Muscle layer of colon (tissue), 2 donors: ENCODE results near the gene KLHL14.

Experiments used
- H3K27ac ChIP-seq: one replicate; pipeline ENCODE4 v1.7.0; 2013; ENCODE audit warnings: low read depth, mild to moderate bottlenecking, low read length, moderate library complexity
- H3K27me3 ChIP-seq, 2 donors: one replicate each; pipeline ENCODE4 v1.7.0; 2013; ENCODE audit warnings: low read length in 2 of 2, mild to moderate bottlenecking in 2 of 2; ENCODE audit not compliant: insufficient read depth in 2 of 2, control insufficient read depth in 1 of 2
- H3K36me3 ChIP-seq: one replicate; pipeline ENCODE4 v1.7.0; 2013; ENCODE audit warnings: mild to moderate bottlenecking, low read length; ENCODE audit not compliant: insufficient read depth
- H3K4me1 ChIP-seq: one replicate; pipeline ENCODE4 v1.7.0; 2013; ENCODE audit warnings: mild to moderate bottlenecking, low read length; ENCODE audit not compliant: insufficient read depth
- H3K4me3 ChIP-seq, 2 donors: one replicate each; pipeline ENCODE4 v1.7.0; 2013; ENCODE audit warnings: low read length in 2 of 2, low read depth in 1 of 2, mild to moderate bottlenecking in 1 of 2, moderate library complexity in 1 of 2
- H3K9ac ChIP-seq: one replicate; pipeline ENCODE4 v1.7.0; 2013; ENCODE audit warnings: low read length
- H3K9me3 ChIP-seq: one replicate; pipeline ENCODE4 v1.7.0; 2013; ENCODE audit warnings: mild to moderate bottlenecking, low read length
- donor health status: abdominal sarcoma.
- donor health status: Adenocarcinoma of cecum.

Gene KLHL14

DNA sequence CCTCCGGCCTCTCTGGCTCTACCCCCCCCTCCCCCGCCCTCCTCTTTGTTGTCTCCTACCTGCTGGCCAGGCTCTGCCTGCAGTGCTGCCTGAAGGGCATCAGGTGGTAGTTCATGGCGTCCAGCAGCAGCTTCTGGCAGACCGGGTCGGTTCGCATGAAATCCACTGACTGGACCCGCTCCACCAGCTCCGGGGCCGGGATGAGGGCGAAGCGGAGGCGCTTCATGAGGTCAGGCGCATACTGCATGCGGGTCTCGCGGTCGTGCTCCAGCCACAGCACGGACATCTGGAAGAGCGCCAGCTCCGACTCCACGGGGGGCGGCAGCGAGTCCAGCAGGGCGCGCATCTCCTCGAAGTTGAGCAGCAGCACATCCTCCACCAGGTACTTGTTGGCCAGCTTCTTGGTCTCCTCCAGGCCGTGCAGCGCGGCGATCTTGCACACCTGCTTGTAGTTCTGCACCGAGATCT, 3.2 kb downstream of the KLHL14 start:
- Histone ChIP-seq H3K9ac (no peak overlapping the region), H3K4me1 (peaks cover 15% of the 10 kb centered on the region), H3K36me3 (no peaks in the 10 kb centered on the region), H3K9me3 (no peaks in the 10 kb centered on the region), H3K27ac (no peak overlapping the region), H3K4me3 (peak overlapping the region in 1 of 2 donors; percentile 27), H3K27me3 (peaks cover 5 to 31% of the 10 kb centered on the region in 2 donors)

DNA sequence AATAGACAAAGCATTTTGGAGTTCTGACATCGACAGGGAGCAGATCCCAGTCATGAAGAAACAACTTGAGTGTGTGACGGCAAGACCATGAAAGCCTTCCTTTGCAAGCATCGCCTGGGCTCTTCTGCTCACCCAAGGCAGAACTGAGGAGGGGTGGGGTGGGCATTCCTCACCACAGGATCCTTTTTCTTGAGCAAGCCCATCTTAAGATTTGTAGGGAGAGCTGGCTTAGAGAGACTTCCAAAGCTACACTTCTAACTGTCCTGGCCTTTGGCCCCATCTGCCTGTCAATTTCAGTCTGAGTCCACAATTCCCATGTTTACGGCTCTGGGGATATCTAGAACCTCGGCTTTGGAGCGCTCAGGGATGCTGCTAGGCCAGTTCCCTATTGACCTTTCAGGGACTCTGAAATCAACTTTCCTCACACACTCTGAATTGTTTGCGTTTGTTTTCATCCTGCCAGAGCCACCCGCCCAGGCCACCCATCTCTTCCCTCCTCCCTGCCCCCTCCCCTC, 3.7 kb downstream of the KLHL14 start:
- no peaks in the 10 kb centered on the region for H3K9me3 ChIP-seq
- H3K9ac ChIP-seq: no peak overlapping the region
- H3K4me3 ChIP-seq: no peak overlapping the region
- H3K4me1 ChIP-seq: peaks cover 15% of the 10 kb centered on the region
- no peak overlapping the region for H3K27ac ChIP-seq
- H3K36me3 ChIP-seq: no peaks in the 10 kb centered on the region
- peaks cover 5 to 31% of the 10 kb centered on the region in 2 donors for H3K27me3 ChIP-seq

DNA sequence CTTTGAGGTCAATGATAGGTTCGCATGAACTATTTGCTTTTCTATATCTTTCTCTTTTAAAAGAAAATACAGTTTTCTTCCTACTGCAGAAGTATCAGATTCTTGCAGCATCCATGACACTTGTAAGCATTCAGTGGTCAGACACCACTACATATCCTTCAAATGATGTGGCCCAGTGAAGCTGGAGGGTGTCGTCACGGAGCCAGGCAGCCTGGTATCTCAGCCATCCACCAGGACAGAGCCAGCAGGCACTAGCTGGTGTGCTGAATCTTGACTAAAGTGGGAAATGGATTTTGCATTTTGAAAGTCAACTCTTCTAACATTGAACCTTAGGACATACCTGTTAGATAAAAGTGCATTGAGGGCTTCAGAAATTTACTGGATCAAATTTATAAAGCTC, 5.4 kb downstream of the KLHL14 start:
- Histone ChIP-seq H3K4me3 (no peak overlapping the region), H3K27me3 (peaks cover 5 to 25% of the 10 kb centered on the region in 2 donors), H3K27ac (no peak overlapping the region), H3K9me3 (no peaks in the 10 kb centered on the region), H3K4me1 (peaks cover 15% of the 10 kb centered on the region), H3K36me3 (no peaks in the 10 kb centered on the region), H3K9ac (no peak overlapping the region)

DNA sequence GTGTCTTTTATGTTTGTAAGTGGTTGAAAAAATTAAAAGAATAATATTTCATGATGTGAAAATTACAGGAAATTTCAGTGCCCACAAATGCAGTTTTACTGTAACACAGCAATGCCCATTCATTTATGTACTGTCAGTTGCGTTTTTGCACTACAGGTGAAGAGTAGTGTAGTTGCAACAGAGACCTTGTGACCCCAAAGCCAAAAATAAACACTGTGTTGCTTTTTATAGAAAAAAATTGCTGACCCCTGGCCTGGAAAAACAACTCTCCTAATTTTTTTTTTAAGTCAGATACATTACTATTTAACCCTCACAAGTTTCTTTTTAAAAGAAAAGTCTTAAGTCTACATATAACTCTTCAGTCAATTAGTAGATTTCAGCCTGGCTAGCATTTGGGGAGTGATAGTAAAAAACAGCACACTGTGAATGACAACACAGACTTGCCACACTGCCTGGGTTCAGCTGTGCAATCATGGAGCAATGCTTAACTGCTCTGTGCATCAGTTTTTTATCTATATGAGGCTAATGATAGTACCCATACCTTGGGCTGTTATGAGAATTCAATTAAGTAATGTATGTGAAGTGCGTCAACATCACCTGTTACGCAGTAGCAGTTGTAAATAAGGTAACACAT, 8.1 kb downstream of the KLHL14 start:
- H3K27me3 ChIP-seq: peaks cover 2 to 3% of the 10 kb centered on the region in 2 donors
- H3K9ac ChIP-seq: no peak overlapping the region
- no peaks in the 10 kb centered on the region for H3K9me3 ChIP-seq

DNA sequence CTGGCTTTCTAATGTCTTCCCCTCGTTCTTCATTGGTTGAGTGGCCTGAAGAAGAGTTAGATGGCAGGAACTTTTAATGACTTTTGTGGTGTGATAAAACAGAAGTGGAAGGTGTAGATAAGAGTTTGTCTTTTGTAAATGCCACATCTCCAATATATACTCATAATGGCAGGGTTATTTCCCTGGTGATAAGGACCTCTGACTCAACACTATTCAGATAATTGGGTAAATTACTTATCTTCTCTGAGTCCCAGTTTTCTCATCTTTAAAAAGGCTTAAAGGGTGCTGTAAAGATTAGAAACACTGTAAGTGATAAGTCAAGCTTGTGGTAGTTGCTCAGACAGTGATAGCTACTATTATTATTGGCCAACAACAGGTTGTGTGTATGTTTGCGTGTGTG, 9.5 kb downstream of the KLHL14 start:
- Histone ChIP-seq H3K27me3 (no peaks in the 10 kb centered on the region), H3K9me3 (no peaks in the 10 kb centered on the region), H3K4me1 (no peaks in the 10 kb centered on the region), H3K4me3 (no peak overlapping the region), H3K27ac (no peak overlapping the region), H3K9ac (no peak overlapping the region), H3K36me3 (no peaks in the 10 kb centered on the region)

More for the DNA sequence above, 8.1 kb downstream of the KLHL14 start:
- Histone ChIP-seq H3K27ac (no peak overlapping the region), H3K36me3 (no peaks in the 10 kb centered on the region), H3K4me1 (peaks cover 2% of the 10 kb centered on the region), H3K4me3 (no peak overlapping the region)

DNA sequence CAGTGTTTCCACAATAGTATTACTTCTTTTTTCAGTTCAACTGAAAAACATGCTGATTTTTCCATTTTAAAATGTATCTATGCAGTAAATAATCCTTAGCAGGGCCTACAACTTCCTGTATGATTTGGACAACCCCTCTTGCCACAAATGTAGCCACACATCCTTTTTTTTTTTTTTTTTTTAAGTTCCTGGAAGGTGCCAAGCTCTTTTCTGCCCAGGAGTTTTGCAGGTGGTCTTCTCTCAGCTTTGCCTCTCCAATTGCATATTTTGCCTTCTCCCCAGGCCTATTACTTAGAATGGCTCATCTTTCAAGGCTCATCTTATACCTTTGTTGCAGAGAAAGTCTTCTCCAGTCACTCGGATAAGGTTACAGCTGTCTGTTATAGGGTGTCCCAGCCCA, 11.6 kb downstream of the KLHL14 start:
- H3K9ac ChIP-seq: no peak overlapping the region
- no peaks in the 10 kb centered on the region for H3K36me3 ChIP-seq
- no peak overlapping the region for H3K27ac ChIP-seq
- H3K27me3 ChIP-seq: no peaks in the 10 kb centered on the region
- no peaks in the 10 kb centered on the region for H3K9me3 ChIP-seq
- H3K4me3 ChIP-seq: no peak overlapping the region
- H3K4me1 ChIP-seq: no peaks in the 10 kb centered on the region

DNA sequence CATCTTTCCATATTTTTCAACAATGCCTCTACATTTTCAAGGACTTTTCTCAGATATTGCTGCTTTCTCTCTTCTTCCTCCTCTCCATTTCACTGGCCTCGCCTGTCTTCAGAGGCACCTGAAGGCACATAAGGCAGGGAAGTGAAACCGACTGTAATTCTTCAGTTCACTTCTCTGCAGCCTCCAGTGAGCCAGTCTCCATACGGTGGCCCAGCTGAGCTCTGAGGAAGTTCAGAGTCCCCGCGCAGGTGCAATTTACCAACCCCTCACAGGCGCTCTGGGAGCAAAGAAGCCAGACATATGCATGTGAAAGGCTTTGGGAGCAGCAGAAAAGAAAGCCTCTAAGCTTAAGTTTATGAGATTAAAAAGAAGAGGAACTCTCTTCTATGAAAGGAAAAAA, 12.4 kb downstream of the KLHL14 start:
- Histone ChIP-seq H3K4me3 (no peak overlapping the region), H3K27me3 (no peaks in the 10 kb centered on the region), H3K9me3 (no peaks in the 10 kb centered on the region), H3K36me3 (no peaks in the 10 kb centered on the region), H3K4me1 (no peaks in the 10 kb centered on the region), H3K9ac (no peak overlapping the region), H3K27ac (no peak overlapping the region)

DNA sequence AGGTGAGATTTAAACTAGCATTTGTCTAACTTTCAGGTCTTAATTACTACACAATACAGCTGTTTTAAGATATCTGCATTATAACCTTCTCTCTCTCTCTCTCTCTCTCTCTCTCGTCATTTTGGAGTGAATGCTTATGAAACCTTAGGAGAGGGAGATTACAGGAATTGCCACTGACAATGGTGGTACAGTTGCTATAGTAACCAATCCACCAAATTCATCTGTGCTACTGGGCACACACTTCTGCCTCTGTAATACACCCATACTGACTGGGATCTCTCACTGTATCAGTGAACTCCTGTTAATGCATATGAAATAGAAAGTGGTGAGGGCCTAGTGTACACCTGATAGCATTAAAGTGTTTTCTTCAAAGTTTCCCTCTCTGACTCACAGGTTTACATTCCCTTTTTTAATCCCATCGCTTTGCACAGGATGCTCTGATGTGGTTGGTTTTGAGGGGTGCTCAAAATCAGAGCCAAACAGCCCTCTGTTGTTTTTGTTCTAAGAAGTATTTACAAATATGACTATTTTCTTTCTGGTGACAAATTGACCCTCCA, 13.1 kb downstream of the KLHL14 start:
- Histone ChIP-seq H3K4me3 (no peak overlapping the region), H3K27me3 (no peaks in the 10 kb centered on the region), H3K27ac (no peak overlapping the region), H3K36me3 (no peaks in the 10 kb centered on the region), H3K9me3 (no peaks in the 10 kb centered on the region), H3K4me1 (no peaks in the 10 kb centered on the region), H3K9ac (no peak overlapping the region)

DNA sequence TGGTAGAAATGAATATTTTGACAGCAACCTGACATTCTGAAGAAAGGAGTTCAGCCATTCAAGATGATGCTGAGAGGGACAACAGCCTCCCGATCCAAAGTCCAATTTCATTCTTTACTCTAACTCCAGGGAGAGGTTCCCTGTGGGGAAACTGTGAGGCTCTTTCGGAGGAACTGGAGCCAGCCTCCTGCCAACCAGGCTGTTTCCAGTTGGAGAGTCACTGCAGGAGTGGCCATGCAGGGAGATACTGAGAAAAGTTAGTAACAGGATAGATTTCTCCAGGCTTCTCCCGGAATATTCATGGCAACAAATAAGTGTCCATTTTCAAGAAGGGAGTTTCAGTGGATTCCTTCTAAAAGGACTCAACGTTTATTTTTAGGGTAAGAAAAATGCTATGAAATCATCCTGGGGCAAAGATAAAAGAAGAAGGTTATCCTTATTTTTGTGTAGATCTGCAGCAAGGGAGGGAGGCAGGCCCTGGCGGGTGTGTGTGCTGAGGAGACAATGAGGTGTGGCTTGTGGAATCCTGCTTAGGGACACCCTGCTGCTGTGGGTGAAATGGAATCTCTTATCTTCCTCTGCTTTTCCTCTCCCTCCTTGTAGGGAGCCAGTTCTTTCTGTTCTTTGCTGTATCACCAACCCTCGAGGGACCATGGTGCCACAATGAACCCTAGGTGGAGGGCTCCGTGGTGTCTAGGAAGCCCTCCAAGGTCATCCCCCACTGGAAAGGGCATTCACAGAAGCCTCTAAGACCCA, 18.1 kb downstream of the KLHL14 start:
- no peaks in the 10 kb centered on the region for H3K9me3 ChIP-seq
- H3K4me3 ChIP-seq: no peak overlapping the region
- H3K9ac ChIP-seq: no peak overlapping the region
- no peaks in the 10 kb centered on the region for H3K27me3 ChIP-seq
- H3K4me1 ChIP-seq: no peaks in the 10 kb centered on the region
- H3K36me3 ChIP-seq: no peaks in the 10 kb centered on the region
- H3K27ac ChIP-seq: no peak overlapping the region

DNA sequence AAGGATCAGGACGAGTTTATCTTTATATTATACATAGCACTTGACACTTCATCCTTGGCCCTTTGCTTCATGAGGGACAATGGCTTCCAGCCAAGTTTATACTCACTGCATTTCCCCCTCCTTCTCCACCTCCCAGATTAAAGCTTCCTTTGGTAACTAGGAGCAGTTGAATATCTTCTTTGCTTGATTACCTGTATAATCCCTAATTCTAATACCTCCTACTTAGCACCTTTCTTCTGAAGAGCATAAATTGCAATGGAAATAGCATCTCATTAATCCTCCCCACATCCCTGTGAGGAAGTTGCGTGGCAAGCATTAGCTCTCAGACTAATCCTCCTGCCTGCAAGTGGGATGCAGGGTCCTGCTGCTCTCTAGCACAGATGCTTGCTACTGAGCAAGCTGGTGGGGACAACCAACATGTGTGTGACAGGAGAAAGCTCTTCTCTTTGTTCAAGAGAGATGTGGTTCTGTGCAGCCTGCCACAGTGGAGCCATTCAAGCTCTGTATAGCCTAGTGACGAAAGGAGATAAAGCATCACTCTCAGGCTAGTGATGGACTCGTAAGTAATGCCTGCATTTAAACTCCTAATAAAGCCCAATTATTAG, 19.1 kb downstream of the KLHL14 start:
- Histone ChIP-seq H3K9ac (no peak overlapping the region), H3K4me3 (no peak overlapping the region), H3K27me3 (peaks cover 0 to 5% of the 10 kb centered on the region in 2 donors), H3K27ac (no peak overlapping the region), H3K4me1 (no peaks in the 10 kb centered on the region), H3K9me3 (no peaks in the 10 kb centered on the region), H3K36me3 (no peaks in the 10 kb centered on the region)

DNA sequence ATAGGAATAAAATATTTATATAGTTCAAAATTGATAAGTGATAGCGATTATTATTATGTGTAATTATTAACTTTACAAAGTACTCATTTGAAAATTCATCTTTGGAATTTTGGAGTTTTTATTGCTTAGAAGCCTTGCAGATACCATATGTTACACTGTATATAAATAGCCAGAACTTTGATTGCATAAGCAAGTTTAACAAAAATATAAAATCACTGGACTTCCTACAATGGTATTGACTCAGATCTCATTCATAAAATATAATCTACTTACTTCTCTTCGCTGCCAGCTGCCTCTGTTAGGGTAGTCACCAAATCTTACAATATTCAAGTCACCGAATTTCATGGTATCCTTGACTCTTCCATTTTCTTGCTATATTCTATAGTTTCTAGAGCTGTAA, 22.5 kb downstream of the KLHL14 start:
- Histone ChIP-seq H3K9me3 (no peaks in the 10 kb centered on the region), H3K4me1 (no peaks in the 10 kb centered on the region), H3K9ac (no peak overlapping the region), H3K27me3 (peaks cover 0 to 5% of the 10 kb centered on the region in 2 donors), H3K4me3 (no peak overlapping the region), H3K27ac (no peak overlapping the region), H3K36me3 (no peaks in the 10 kb centered on the region)
